Measurements from ENCODE around the gene CRB3.

GRCh38 chr19:6446452-6446851, 17.6 kb upstream of the CRB3 start:
- no peak for TF ChIP-seq POLR2A (IDR thresholded peaks at IDR 0.05)
- no peak for TF ChIP-seq CTCF (IDR thresholded peaks at IDR 0.05)
- TF ChIP-seq EP300 (IDR thresholded peaks at IDR 0.05), result no peak

Data from ovary (tissue), 3 donors.